Measurements from ENCODE around the gene CCDC40. TPM values are rescaled to one million over a fixed set of nuclear protein-coding genes. Genes with fewer than 3 reads are reported as not detected.

Gene CCDC40
- total RNA-seq, 1 experiment from 2014 or later = 9.9 TPM

- TF ChIP-seq CTCF (IDR thresholded peaks at IDR 0.05; ENCODE audit: unreplicated experiment) = no peak
- CTCF ChIA-PET = interaction anchor here (0.9 to 1.0 kb wide), 2 partner anchors 23 to 139 kb away, joined by 3 to 4 read pairs; no protein-coding TSS in a partner anchor
- intact Hi-C loops (cut with micrococcal nuclease; ENCODE audit: unreplicated experiment) = loop anchor here (5.0 kb wide), 1 partner anchor 105 kb away; no protein-coding TSS in a partner anchor
Observed at GRCh38 chr17:80147035-80147822, 110.8 kb downstream of the CCDC40 start, which contains the start of gene EIF4A3. TSS of gene EIF4A3 (minus strand) at chr17:80147128. CDS start at chr17:80146961, 167 bp downstream.

More at GRCh38 chr17:80147035-80147822, 110.8 kb downstream of the CCDC40 start, which contains the start of gene EIF4A3:
- Mint-ChIP-seq H3K27ac (ENCODE audit: unreplicated experiment) (peak within 1 kb of the TSS; percentile 96), H3K4me3 (ENCODE audit: low read depth, unreplicated experiment) (peak within 1 kb of the TSS; percentile 75), H3K4me1 (ENCODE audit: low read depth, unreplicated experiment) (peaks cover 12% of the 10 kb centered on the region), H3K27me3 (ENCODE audit: unreplicated experiment) (no peaks in the 10 kb centered on the region), H3K9me3 (ENCODE audit: low read depth, unreplicated experiment) (no peaks in the 10 kb centered on the region), H3K36me3 (ENCODE audit: insufficient read depth, unreplicated experiment) (peaks cover 43% of the 10 kb centered on the region)
- no TSS peak for BruUV-seq (replicated peaks)
- DNase-seq = peak; percentile 97

Small RNAs within 50 kb of the gene (microRNA-seq; reads per million reads assigned to microRNA genes)
- gene MIR1268B = not detected

Other genes with a start within 250 kb of the CCDC40 start
- gene CBX8, start 239.6 kb upstream of the CCDC40 start, total RNA-seq (2022) = 11.1 and 11.8 TPM in 2 replicates
- gene CBX4, start 197.2 kb upstream of the CCDC40 start, total RNA-seq (2022) = 40.2 and 46.8 TPM in 2 replicates
- 31.2 and 35.9 TPM in 2 replicates for gene TBC1D16, start 770 bp upstream of the CCDC40 start, total RNA-seq (2022)
- gene GAA, start 64.9 kb downstream of the CCDC40 start, total RNA-seq (2022) = 73.1 and 82.4 TPM in 2 replicates
- gene EIF4A3, start 110.5 kb downstream of the CCDC40 start, total RNA-seq (2022) = 124 and 125 TPM in 2 replicates
- gene CARD14, start 133.4 kb downstream of the CCDC40 start, total RNA-seq (2022) = 5.9 and 7.4 TPM in 2 replicates
- 32.2 and 50.3 TPM in 2 replicates for gene SGSH, start 183.7 kb downstream of the CCDC40 start, total RNA-seq (2022)
- gene SLC26A11, start 183.8 kb downstream of the CCDC40 start, total RNA-seq (2022) = 7.2 and 10.4 TPM in 2 replicates
- 221 and 369 TPM in 2 replicates for gene RNF213, start 224.2 kb downstream of the CCDC40 start, total RNA-seq (2022)

All from Calu3 (cell line).